ENCODE measurements around the gene HABP4. TPM values are rescaled to one million over a fixed set of nuclear protein-coding genes. Genes with fewer than 3 reads are reported as not detected.

The HABP4 gene
- total and polyA plus RNA-seq, 11 donors, result 17.8 to 35.7 (median 25.9) TPM

GRCh38 chr9:96482476-96482875 lies 32.5 kb downstream of the HABP4 start:
- H3K27ac ChIP-seq, result no peak overlapping the region
- peaks cover 3 to 28% (median 19%) of the 10 kb centered on the region in 12 donors for H3K4me1 ChIP-seq

DNA sequence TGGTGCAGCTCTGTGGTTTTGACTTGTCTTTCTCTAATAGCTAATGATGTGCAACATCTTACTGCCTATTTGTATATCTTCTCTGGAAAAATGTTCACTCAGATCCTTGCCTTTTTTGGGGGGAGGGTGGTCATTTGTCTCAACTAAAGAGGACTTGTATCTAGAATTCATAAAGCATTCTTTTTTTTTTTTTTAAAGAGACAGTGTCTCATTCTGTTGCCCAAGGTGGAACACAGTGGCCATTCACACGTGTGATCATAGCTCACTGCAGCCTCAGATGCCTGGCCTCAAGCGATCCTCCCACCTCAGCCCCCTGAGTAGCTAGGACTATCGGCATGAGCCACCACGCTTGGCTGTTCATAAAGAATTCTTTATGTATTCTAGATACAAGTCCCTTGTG lies 33.2 kb downstream of the HABP4 start:
- no peaks in the 10 kb centered on the region for H3K9me3 ChIP-seq
- TF ChIP-seq, protein P1, sequence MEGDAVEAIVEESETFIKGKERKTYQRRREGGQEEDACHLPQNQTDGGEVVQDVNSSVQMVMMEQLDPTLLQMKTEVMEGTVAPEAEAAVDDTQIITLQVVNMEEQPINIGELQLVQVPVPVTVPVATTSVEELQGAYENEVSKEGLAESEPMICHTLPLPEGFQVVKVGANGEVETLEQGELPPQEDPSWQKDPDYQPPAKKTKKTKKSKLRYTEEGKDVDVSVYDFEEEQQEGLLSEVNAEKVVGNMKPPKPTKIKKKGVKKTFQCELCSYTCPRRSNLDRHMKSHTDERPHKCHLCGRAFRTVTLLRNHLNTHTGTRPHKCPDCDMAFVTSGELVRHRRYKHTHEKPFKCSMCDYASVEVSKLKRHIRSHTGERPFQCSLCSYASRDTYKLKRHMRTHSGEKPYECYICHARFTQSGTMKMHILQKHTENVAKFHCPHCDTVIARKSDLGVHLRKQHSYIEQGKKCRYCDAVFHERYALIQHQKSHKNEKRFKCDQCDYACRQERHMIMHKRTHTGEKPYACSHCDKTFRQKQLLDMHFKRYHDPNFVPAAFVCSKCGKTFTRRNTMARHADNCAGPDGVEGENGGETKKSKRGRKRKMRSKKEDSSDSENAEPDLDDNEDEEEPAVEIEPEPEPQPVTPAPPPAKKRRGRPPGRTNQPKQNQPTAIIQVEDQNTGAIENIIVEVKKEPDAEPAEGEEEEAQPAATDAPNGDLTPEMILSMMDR (IDR thresholded peaks at IDR 0.05), result no peak
- no peak for TF ChIP-seq POLR2A (IDR thresholded peaks at IDR 0.05)
- H3K27ac ChIP-seq, result peak overlapping the region in 1 of 12 donors; percentile 1
- H3K4me1 ChIP-seq, result peaks cover 3 to 35% (median 26%) of the 10 kb centered on the region in 12 donors
- no peaks in the 10 kb centered on the region for H3K27me3 ChIP-seq
- H3K4me3 ChIP-seq, result no peak overlapping the region
- peaks cover 0 to 41% (median 13%) of the 10 kb centered on the region in 9 donors for H3K36me3 ChIP-seq
- intact Hi-C loops (cut with DNase I), result loop anchor here in 1 of 10 donors (10.0 kb wide), 1 partner anchor 132 kb away; the partner anchor contains the start of gene CDC14B
- DNase-seq, result no peak
- no peak for ATAC-seq
- WGBS, 4 donors, result 93 to 96% (median 95%) methylated on average over 4 of the region's 4 CpGs

More at GRCh38 chr9:96482476-96482875, 32.5 kb downstream of the HABP4 start:
- intact Hi-C loops (cut with DNase I), result loop anchor here in 1 of 10 donors (10.0 kb wide), 1 partner anchor 132 kb away; the partner anchor contains the start of gene CDC14B
- TF ChIP-seq, protein P1 (IDR thresholded peaks at IDR 0.05), result no peak
- no peak for TF ChIP-seq POLR2A (IDR thresholded peaks at IDR 0.05)
- no peak for ATAC-seq
- no peak for DNase-seq
- 95 to 100% (median 97%) methylated on average over 2 of the region's 2 CpGs for WGBS, 4 donors
- Histone ChIP-seq H3K4me3 (no peak overlapping the region), H3K36me3 (peaks cover 0 to 41% (median 11%) of the 10 kb centered on the region in 9 donors), H3K27me3 (no peaks in the 10 kb centered on the region), H3K9me3 (no peaks in the 10 kb centered on the region)

DNA sequence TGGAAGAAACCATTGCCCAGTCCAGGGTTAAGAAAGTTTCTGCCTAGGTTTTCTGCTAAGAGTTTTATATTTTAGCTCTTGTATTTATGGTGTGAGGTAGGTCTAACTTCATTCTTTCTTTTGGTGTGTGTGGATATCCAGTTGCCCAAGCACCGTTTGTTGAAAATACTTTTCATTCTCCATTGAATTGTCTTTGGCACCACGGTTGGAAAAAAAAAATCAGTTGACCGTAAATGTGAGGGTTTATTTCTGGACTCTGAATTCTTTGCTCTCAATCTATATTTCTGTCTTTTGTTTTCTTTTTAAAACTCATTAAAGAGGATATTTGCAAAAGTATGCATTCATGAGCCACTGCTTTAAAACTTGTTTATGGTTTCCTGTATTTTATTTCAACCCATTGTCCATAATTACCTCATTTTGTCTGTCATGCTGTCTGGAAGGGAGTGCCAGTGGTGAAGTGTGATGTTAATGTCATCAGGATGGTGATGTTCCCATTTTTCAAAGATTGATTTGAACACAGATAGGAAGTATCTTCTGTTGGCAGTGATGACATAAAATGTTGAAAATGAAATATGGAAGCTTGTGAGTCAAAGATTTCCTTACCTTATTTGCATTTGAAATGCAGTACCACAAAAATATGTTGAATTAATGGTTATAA lies 33.9 kb downstream of the HABP4 start:
- Histone ChIP-seq H3K27me3 (no peaks in the 10 kb centered on the region), H3K36me3 (peaks cover 0 to 47% (median 18%) of the 10 kb centered on the region in 9 donors), H3K9me3 (no peaks in the 10 kb centered on the region), H3K4me1 (peaks cover 3 to 38% (median 28%) of the 10 kb centered on the region in 12 donors), H3K27ac (peak overlapping the region in 1 of 12 donors; percentile 1), H3K4me3 (no peak overlapping the region)
- DNase-seq (no peak), ATAC-seq (no peak)
- intact Hi-C loops (cut with DNase I), result loop anchor here in 1 of 10 donors (10.0 kb wide), 1 partner anchor 131 kb away; the partner anchor contains the start of gene CDC14B
- WGBS, 4 donors, result 36 to 41% (median 37%) methylated on average over 3 of the region's 3 CpGs
- TF ChIP-seq POLR2A (IDR thresholded peaks at IDR 0.05), result no peak
- TF ChIP-seq, protein P1 (IDR thresholded peaks at IDR 0.05), result no peak

DNA sequence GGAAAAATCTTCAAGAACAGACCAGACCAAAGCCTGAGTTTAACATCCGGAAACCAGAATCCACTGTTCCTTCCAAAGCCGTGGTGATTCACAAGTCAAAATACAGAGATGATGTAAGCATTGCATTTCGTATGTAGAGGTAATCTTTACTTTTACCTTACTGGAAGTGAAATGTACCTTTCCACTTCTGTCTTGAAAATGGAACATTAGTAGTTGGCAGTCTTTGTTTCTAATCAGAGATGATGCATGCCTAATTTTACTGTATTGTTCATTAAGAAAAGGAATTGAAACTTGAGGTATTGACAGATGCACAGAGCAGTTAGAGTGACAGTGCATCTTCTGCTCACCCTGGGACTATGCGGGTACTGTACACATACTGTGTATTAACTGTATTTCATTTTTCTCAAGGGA lies 34.6 kb downstream of the HABP4 start:
- DNase-seq, result no peak
- no peak for ATAC-seq
- H3K27me3 ChIP-seq, result no peaks in the 10 kb centered on the region
- 92 to 94% (median 94%) methylated on average over 4 of the region's 4 CpGs for WGBS, 4 donors
- peaks cover 0 to 53% (median 25%) of the 10 kb centered on the region in 9 donors for H3K36me3 ChIP-seq
- no peak overlapping the region for H3K4me3 ChIP-seq
- H3K9me3 ChIP-seq, result no peaks in the 10 kb centered on the region
- intact Hi-C loops (cut with DNase I), result loop anchor here in 1 of 10 donors (10.0 kb wide), 1 partner anchor 130 kb away; the partner anchor contains the start of gene CDC14B
- peaks cover 3 to 38% (median 28%) of the 10 kb centered on the region in 12 donors for H3K4me1 ChIP-seq
- no peak overlapping the region for H3K27ac ChIP-seq
- TF ChIP-seq, protein P1 (IDR thresholded peaks at IDR 0.05), result no peak
- TF ChIP-seq POLR2A (IDR thresholded peaks at IDR 0.05), result no peak

Data from heart left ventricle (tissue), 16 donors.